ENCODE measurements around the gene VSTM2B. TPM values are rescaled to one million over a fixed set of nuclear protein-coding genes. Genes with fewer than 3 reads are reported as not detected.

VSTM2B gene
- total RNA-seq (2014; rRNA removed; shearing (Covaris generic); ENCODE audit: low replicate concordance), result not detected in 2 replicates

- H3K4me2 ChIP-seq (ENCODE audit: low read depth, low read length, poor library complexity, severe bottlenecking), result no peak within 1 kb of the TSS
- no peak for DNase-seq
Measured at GRCh38 chr19:29525901-29526729, at the start of gene VSTM2B. Gene VSTM2B, plus strand, starts transcription at chr19:29525994. Its CDS starts 590 bp downstream, at chr19:29526584.

GRCh38 chr19:29476528-29476927 lies 49.3 kb upstream of the VSTM2B start:
- H3K9ac ChIP-seq (ENCODE audit: low read length), result no peak overlapping the region
- no peaks in the 10 kb centered on the region for H3K9me2 ChIP-seq (replicated peaks; ENCODE audit: insufficient read depth, low read length)
- H3K4me2 ChIP-seq (ENCODE audit: low read depth, low read length, poor library complexity, severe bottlenecking), result no peak overlapping the region
- no peak overlapping the region for H3K27ac ChIP-seq (ENCODE audit: low read length)
- no peaks in the 10 kb centered on the region for H3K4me1 ChIP-seq (ENCODE audit: low read length)
- no peaks in the 10 kb centered on the region for H3K36me3 ChIP-seq (ENCODE audit: insufficient read depth, low read length)
- H4K20me1 ChIP-seq (ENCODE audit: insufficient read depth, low read depth, low read length), result no peaks in the 10 kb centered on the region
- no peaks in the 10 kb centered on the region for H3K79me2 ChIP-seq (ENCODE audit: low read length)
- DNase-seq, result no peak
- H3K27me3 ChIP-seq (ENCODE audit: low read length), result no peaks in the 10 kb centered on the region
- H3K9me3 ChIP-seq (ENCODE audit: low read length), result peaks cover 4% of the 10 kb centered on the region; the same call in 1 of the 2 replicates
- no peak overlapping the region for H3K4me3 ChIP-seq (ENCODE audit: low read length)
- no peak overlapping the region for H2AFZ ChIP-seq (ENCODE audit: low read length)

More at GRCh38 chr19:29525901-29526729, at the start of gene VSTM2B:
- Histone ChIP-seq H3K9me3 (ENCODE audit: low read length) (no peaks in the 10 kb centered on the region), H3K79me2 (ENCODE audit: low read length) (no peaks in the 10 kb centered on the region), H3K4me1 (ENCODE audit: low read length) (no peaks in the 10 kb centered on the region), H2AFZ (ENCODE audit: low read length) (no peak within 1 kb of the TSS), H3K36me3 (ENCODE audit: insufficient read depth, low read length) (no peaks in the 10 kb centered on the region), H3K27ac (ENCODE audit: low read length) (no peak within 1 kb of the TSS), H3K4me3 (ENCODE audit: low read length) (no peak within 1 kb of the TSS), H3K9me2 (replicated peaks; ENCODE audit: insufficient read depth, low read length) (no peaks in the 10 kb centered on the region), H4K20me1 (ENCODE audit: insufficient read depth, low read depth, low read length) (no peaks in the 10 kb centered on the region), H3K27me3 (ENCODE audit: low read length) (no peaks in the 10 kb centered on the region), H3K9ac (ENCODE audit: low read length) (no peak within 1 kb of the TSS)

DNA sequence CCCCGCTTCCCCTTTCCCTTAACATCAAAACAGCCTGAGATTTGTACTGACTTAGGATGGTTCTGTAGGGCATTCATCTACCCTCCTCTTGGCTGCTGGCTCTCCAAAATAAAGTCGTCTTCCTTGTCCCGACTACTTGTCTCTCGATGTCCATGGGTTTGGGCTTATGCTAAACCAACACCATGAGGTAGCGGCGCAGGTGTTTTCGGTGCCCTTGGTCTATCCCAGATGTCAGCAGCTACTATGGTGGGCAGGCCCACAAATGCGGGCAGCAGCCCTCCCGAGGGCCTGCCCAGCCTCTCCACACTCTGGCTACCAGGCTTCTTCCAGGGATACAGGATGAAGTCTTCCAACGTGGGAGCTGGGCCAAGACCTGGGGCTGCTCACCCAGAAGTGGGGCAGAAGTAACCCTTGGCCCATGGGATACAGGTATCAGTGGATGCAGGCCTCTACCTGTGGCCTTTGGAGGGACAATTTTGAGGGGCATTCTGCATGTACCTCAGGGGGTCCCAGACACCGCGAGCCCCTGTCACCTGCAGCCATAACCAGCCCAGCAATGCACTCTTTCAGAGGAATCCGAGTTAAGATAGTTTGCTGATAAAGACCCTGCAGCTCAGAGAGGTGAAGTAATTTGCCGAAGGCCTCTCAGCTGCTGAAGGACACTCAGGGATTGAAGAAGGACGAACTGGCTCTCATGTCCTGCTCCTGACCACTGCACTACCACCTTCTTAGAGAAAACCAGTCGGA lies 47.8 kb upstream of the VSTM2B start:
- peaks cover 4% of the 10 kb centered on the region; the same call in 1 of the 2 replicates for H3K9me3 ChIP-seq (ENCODE audit: low read length)
- no peaks in the 10 kb centered on the region for H3K27me3 ChIP-seq (ENCODE audit: low read length)
- no peak overlapping the region for H2AFZ ChIP-seq (ENCODE audit: low read length)
- H3K4me1 ChIP-seq (ENCODE audit: low read length), result no peaks in the 10 kb centered on the region
- no peak overlapping the region for H3K27ac ChIP-seq (ENCODE audit: low read length)
- H4K20me1 ChIP-seq (ENCODE audit: insufficient read depth, low read depth, low read length), result no peaks in the 10 kb centered on the region
- no peaks in the 10 kb centered on the region for H3K36me3 ChIP-seq (ENCODE audit: insufficient read depth, low read length)
- no peaks in the 10 kb centered on the region for H3K9me2 ChIP-seq (replicated peaks; ENCODE audit: insufficient read depth, low read length)
- no peak overlapping the region for H3K4me2 ChIP-seq (ENCODE audit: low read depth, low read length, poor library complexity, severe bottlenecking)
- no peak for DNase-seq
- no peak overlapping the region for H3K9ac ChIP-seq (ENCODE audit: low read length)
- no peaks in the 10 kb centered on the region for H3K79me2 ChIP-seq (ENCODE audit: low read length)
- H3K4me3 ChIP-seq (ENCODE audit: low read length), result no peak overlapping the region

- Histone ChIP-seq H3K4me3 (ENCODE audit: low read length) (no peak overlapping the region), H3K9me3 (ENCODE audit: low read length) (peaks cover 4% of the 10 kb centered on the region; the same call in 1 of the 2 replicates), H3K79me2 (ENCODE audit: low read length) (no peaks in the 10 kb centered on the region), H3K9me2 (replicated peaks; ENCODE audit: insufficient read depth, low read length) (no peaks in the 10 kb centered on the region), H3K4me2 (ENCODE audit: low read depth, low read length, poor library complexity, severe bottlenecking) (no peak overlapping the region), H3K9ac (ENCODE audit: low read length) (no peak overlapping the region), H4K20me1 (ENCODE audit: insufficient read depth, low read depth, low read length) (no peaks in the 10 kb centered on the region), H3K27me3 (ENCODE audit: low read length) (no peaks in the 10 kb centered on the region), H2AFZ (ENCODE audit: low read length) (no peak overlapping the region), H3K4me1 (ENCODE audit: low read length) (no peaks in the 10 kb centered on the region), H3K36me3 (ENCODE audit: insufficient read depth, low read length) (no peaks in the 10 kb centered on the region), H3K27ac (ENCODE audit: low read length) (no peak overlapping the region)
- peak; percentile 73 for DNase-seq
Measured at GRCh38 chr19:29478578-29479565, 46.9 kb upstream of the VSTM2B start.

- Histone ChIP-seq H3K27ac (ENCODE audit: low read length) (no peak overlapping the region), H3K9me3 (ENCODE audit: low read length) (peaks cover 4% of the 10 kb centered on the region; the same call in 1 of the 2 replicates), H3K27me3 (ENCODE audit: low read length) (no peaks in the 10 kb centered on the region), H3K4me1 (ENCODE audit: low read length) (no peaks in the 10 kb centered on the region), H3K4me3 (ENCODE audit: low read length) (no peak overlapping the region), H3K4me2 (ENCODE audit: low read depth, low read length, poor library complexity, severe bottlenecking) (no peak overlapping the region), H3K9me2 (replicated peaks; ENCODE audit: insufficient read depth, low read length) (no peaks in the 10 kb centered on the region), H4K20me1 (ENCODE audit: insufficient read depth, low read depth, low read length) (no peaks in the 10 kb centered on the region), H2AFZ (ENCODE audit: low read length) (no peak overlapping the region), H3K79me2 (ENCODE audit: low read length) (no peaks in the 10 kb centered on the region), H3K9ac (ENCODE audit: low read length) (no peak overlapping the region), H3K36me3 (ENCODE audit: insufficient read depth, low read length) (no peaks in the 10 kb centered on the region)
- DNase-seq, result no peak
Measured at GRCh38 chr19:29479941-29480340, 45.9 kb upstream of the VSTM2B start.

GRCh38 chr19:29480507-29480906 lies 45.3 kb upstream of the VSTM2B start:
- H3K9me2 ChIP-seq (replicated peaks; ENCODE audit: insufficient read depth, low read length), result no peaks in the 10 kb centered on the region
- no peaks in the 10 kb centered on the region for H3K79me2 ChIP-seq (ENCODE audit: low read length)
- no peak overlapping the region for H3K27ac ChIP-seq (ENCODE audit: low read length)
- H4K20me1 ChIP-seq (ENCODE audit: insufficient read depth, low read depth, low read length), result no peaks in the 10 kb centered on the region
- DNase-seq, result no peak
- H3K4me1 ChIP-seq (ENCODE audit: low read length), result no peaks in the 10 kb centered on the region
- no peak overlapping the region for H3K4me3 ChIP-seq (ENCODE audit: low read length)
- no peak overlapping the region for H2AFZ ChIP-seq (ENCODE audit: low read length)
- no peaks in the 10 kb centered on the region for H3K36me3 ChIP-seq (ENCODE audit: insufficient read depth, low read length)
- H3K27me3 ChIP-seq (ENCODE audit: low read length), result no peaks in the 10 kb centered on the region
- H3K9ac ChIP-seq (ENCODE audit: low read length), result no peak overlapping the region
- peaks cover 4% of the 10 kb centered on the region; the same call in 1 of the 2 replicates for H3K9me3 ChIP-seq (ENCODE audit: low read length)
- no peak overlapping the region for H3K4me2 ChIP-seq (ENCODE audit: low read depth, low read length, poor library complexity, severe bottlenecking)

DNA sequence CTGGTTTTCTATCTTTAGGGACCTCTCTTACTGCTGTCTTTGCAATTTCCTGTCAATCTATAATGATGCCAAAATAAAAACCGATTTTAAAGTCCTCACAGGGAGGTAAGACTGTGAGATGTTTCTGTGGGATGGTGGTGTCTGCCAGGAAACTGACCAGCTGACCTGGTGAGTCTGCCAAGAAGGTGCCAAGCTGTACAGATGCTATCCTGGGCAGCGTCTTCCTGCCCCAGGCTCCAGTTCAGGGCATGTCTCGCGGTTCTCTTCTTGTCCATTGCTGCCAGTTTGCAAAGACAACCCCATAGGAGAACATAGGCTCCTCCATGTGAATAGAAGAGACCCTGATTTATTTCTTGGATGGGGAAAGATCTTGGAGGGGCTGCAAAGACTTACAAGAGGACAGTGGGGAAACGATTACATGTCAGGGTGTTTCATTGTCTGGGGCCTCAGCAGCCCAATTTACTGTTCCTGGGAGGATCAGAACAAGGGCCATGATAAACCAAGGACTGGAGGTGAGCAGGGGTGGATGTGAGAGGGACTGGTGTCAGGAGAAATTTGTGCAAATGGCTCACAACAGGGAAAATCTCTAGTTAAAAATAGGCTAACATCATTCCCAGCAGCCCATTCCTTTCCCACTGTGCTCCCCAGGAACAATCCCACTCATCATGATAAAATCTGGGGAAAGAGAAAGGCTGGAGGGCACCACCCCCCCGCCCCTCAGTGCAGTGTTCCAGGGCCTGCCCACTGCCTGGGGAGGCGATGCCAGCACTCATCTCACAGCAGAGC lies 42.7 kb upstream of the VSTM2B start:
- H3K27ac ChIP-seq (ENCODE audit: low read length), result no peak overlapping the region
- H3K4me1 ChIP-seq (ENCODE audit: low read length), result no peaks in the 10 kb centered on the region
- H3K9me3 ChIP-seq (ENCODE audit: low read length), result peaks cover 4% of the 10 kb centered on the region; the same call in 1 of the 2 replicates
- no peak overlapping the region for H3K4me3 ChIP-seq (ENCODE audit: low read length)
- no peaks in the 10 kb centered on the region for H3K36me3 ChIP-seq (ENCODE audit: insufficient read depth, low read length)
- no peak overlapping the region for H2AFZ ChIP-seq (ENCODE audit: low read length)
- H3K9ac ChIP-seq (ENCODE audit: low read length), result no peak overlapping the region
- no peak for DNase-seq
- H3K9me2 ChIP-seq (replicated peaks; ENCODE audit: insufficient read depth, low read length), result no peaks in the 10 kb centered on the region
- no peak overlapping the region for H3K4me2 ChIP-seq (ENCODE audit: low read depth, low read length, poor library complexity, severe bottlenecking)
- no peaks in the 10 kb centered on the region for H3K27me3 ChIP-seq (ENCODE audit: low read length)
- no peaks in the 10 kb centered on the region for H4K20me1 ChIP-seq (ENCODE audit: insufficient read depth, low read depth, low read length)
- H3K79me2 ChIP-seq (ENCODE audit: low read length), result no peaks in the 10 kb centered on the region

All from Karpas-422 (cell line).